C4-2B (cell line): Measurements from ENCODE around the gene UVSSA.

ENCODE experiments used
- H3K27ac ChIP-seq: fragments of 450-650 bp; 2 replicates; pipeline ENCODE4 v1.5.1; 2017
- CTCF ChIP-seq: fragments of 450-650 bp; conservative IDR thresholded peaks from 2 replicates; pipeline ENCODE4 v1.5.1; 2017; ENCODE audit warnings: mild to moderate bottlenecking
- ZFX ChIP-seq: fragments of 450-650 bp; IDR thresholded peaks from 2 replicates; pipeline ENCODE4 v1.6.1; 2017

The UVSSA gene

GRCh38 chr4:1362046-1362445 is 15.0 kb downstream of the UVSSA start:
- TF ChIP-seq ZFX: no peak
- H3K27ac ChIP-seq: no peak overlapping the region

GRCh38 chr4:1362521-1362920 is 15.5 kb downstream of the UVSSA start:
- TF ChIP-seq CTCF (no peak), ZFX (no peak)
- no peak overlapping the region for H3K27ac ChIP-seq

- TF ChIP-seq CTCF (no peak), ZFX (no peak)
- no peak overlapping the region for H3K27ac ChIP-seq
These were observed 16.5 kb downstream of the UVSSA start for GRCh38 chr4:1363513-1363912.

GRCh38 chr4:1364217-1364616 is 17.2 kb downstream of the UVSSA start:
- no peak overlapping the region for H3K27ac ChIP-seq
- TF ChIP-seq ZFX (no peak), CTCF (no peak)

- TF ChIP-seq CTCF (no peak), ZFX (no peak)
- no peak overlapping the region for H3K27ac ChIP-seq
These were observed 17.7 kb downstream of the UVSSA start for GRCh38 chr4:1364748-1365147.

GRCh38 chr4:1365271-1366178 is 18.5 kb downstream of the UVSSA start:
- H3K27ac ChIP-seq: no peak overlapping the region
- TF ChIP-seq CTCF (no peak; the same call in 1 of the 2 replicates), ZFX (no peak)

- TF ChIP-seq ZFX: no peak
- TF ChIP-seq CTCF: no peak
- H3K27ac ChIP-seq: no peak overlapping the region
These were observed 19.6 kb downstream of the UVSSA start for GRCh38 chr4:1366371-1367229.
